Measurements from ENCODE around the gene DNAJC5.

DNAJC5 gene

DNA sequence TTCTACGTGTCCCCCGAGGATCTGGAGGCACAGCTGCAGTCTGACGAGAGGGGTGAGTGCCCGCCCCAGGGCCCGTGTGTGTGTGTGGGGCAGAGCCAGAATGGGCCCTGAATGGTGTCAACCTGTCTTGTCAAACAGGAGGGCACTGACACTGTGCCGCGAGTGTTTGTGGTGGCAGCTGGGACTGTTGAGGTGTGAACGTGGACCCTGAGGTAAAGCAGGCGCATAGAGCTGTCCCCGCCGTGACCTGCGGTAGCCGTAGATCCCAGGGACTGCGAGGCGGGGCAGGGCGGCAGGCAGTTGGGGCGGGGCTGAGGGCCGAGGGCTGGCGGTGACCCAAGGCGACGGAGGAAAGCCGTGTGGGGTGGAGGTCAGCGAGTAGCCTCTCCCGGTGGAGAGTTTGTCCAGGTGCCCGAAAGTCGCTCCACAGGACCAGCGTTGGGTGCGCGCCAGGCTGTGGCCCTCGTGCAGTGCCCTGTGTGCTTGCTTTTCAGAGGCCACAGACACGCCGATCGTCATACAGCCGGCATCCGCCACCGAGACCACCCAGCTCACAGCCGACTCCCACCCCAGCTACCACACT lies 36.1 kb downstream of the DNAJC5 start:
- Histone ChIP-seq H2AFZ (ENCODE audit: low read length) (no peak overlapping the region), H3F3A (ENCODE audit: insufficient read depth, low read length) (no peaks in the 10 kb centered on the region), H3K27me3 (ENCODE audit: insufficient read depth, low read length) (no peaks in the 10 kb centered on the region), H3K27ac (ENCODE audit: low read depth, low read length, poor library complexity, severe bottlenecking) (no peak overlapping the region), H3K36me3 (ENCODE audit: insufficient read depth, low read length) (peaks cover 89% of the 10 kb centered on the region), H3K4me3 (ENCODE audit: low read depth, low read length, poor library complexity, severe bottlenecking) (no peak overlapping the region), H3K79me2 (ENCODE audit: insufficient read depth, low read length) (no peaks in the 10 kb centered on the region), H3K4me1 (ENCODE audit: insufficient read depth, low read length, severe bottlenecking) (no peaks in the 10 kb centered on the region), H4K20me1 (ENCODE audit: insufficient read depth, low read length) (no peaks in the 10 kb centered on the region), H3K4me2 (ENCODE audit: low read length) (no peak overlapping the region), H3K9me2 (ENCODE audit: low read depth, low read length) (no peaks in the 10 kb centered on the region), H3K9ac (ENCODE audit: low read length) (no peak overlapping the region), H3K9me3 (ENCODE audit: low read length) (no peaks in the 10 kb centered on the region)
- TF ChIP-seq EZH2 (IDR thresholded peaks at IDR 0.05; ENCODE audit: borderline replicate concordance, low read length) (no peak), CTCF (IDR thresholded peaks at IDR 0.05; ENCODE audit: low read length) (no peak)

DNA sequence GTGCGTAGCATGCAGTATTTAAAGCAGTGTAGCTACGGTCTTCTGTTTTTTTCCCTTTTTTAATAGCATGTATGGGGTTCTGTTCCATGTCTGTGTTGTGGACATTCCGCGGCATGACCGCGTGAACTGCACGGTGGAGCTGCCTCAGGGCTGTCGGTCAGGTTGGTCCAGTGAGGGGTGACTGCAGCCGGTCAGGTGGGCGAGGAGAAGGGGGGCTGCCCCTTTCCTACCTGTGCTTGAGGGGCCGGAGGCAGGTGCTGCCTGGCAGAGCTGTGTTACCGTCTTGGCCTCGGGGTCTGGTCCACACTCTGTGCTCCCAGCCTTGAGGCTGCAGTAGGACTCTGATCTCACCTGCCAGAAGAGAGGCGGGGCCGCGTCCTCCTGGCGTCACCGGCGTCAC lies 36.8 kb downstream of the DNAJC5 start:
- H3K79me2 ChIP-seq (ENCODE audit: insufficient read depth, low read length): no peaks in the 10 kb centered on the region
- no peak overlapping the region for H3K27ac ChIP-seq (ENCODE audit: low read depth, low read length, poor library complexity, severe bottlenecking)
- no peaks in the 10 kb centered on the region for H3K4me1 ChIP-seq (ENCODE audit: insufficient read depth, low read length, severe bottlenecking)
- H3K4me3 ChIP-seq (ENCODE audit: low read depth, low read length, poor library complexity, severe bottlenecking): no peak overlapping the region
- no peaks in the 10 kb centered on the region for H3K27me3 ChIP-seq (ENCODE audit: insufficient read depth, low read length)
- TF ChIP-seq CTCF (IDR thresholded peaks at IDR 0.05; ENCODE audit: low read length) (no peak), EZH2 (IDR thresholded peaks at IDR 0.05; ENCODE audit: borderline replicate concordance, low read length) (no peak)
- H3K36me3 ChIP-seq (ENCODE audit: insufficient read depth, low read length): peaks cover 87% of the 10 kb centered on the region
- H3K9me2 ChIP-seq (ENCODE audit: low read depth, low read length): no peaks in the 10 kb centered on the region
- H4K20me1 ChIP-seq (ENCODE audit: insufficient read depth, low read length): no peaks in the 10 kb centered on the region
- H3K9ac ChIP-seq (ENCODE audit: low read length): no peak overlapping the region
- H3K4me2 ChIP-seq (ENCODE audit: low read length): no peak overlapping the region
- H3K9me3 ChIP-seq (ENCODE audit: low read length): no peaks in the 10 kb centered on the region
- H3F3A ChIP-seq (ENCODE audit: insufficient read depth, low read length): no peaks in the 10 kb centered on the region
- H2AFZ ChIP-seq (ENCODE audit: low read length): no peak overlapping the region

DNA sequence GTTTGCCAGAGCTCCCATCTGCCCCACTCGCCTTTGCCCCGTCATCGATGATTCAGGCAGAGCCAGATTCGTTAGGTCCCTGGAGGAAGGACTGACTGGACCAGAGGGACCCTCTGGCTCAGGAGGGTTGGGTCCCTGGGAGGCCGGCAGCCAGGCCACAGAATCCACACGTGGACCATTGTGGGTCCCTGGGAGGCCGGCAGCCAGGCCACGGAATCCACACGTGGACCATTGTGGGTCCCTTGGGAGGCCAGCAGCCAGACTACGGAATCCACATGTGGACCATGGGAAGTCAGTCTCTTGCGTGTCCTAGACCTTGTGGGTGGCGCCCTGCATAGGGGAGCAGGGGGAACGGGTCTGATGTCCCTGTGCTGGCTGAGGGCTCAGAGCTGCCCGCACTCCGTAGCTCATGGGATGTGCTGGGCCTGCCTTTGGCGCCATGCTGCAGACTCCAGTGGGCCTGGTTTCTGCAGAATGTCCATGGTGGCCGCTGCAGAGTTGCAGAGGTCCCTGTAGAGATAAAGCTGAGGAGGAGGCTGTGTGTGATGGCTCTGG lies 37.8 kb downstream of the DNAJC5 start:
- Histone ChIP-seq H3K9me2 (ENCODE audit: low read depth, low read length) (no peaks in the 10 kb centered on the region), H3K4me1 (ENCODE audit: insufficient read depth, low read length, severe bottlenecking) (no peaks in the 10 kb centered on the region), H3K9me3 (ENCODE audit: low read length) (no peaks in the 10 kb centered on the region), H3K4me2 (ENCODE audit: low read length) (no peak overlapping the region), H3K4me3 (ENCODE audit: low read depth, low read length, poor library complexity, severe bottlenecking) (no peak overlapping the region), H3K9ac (ENCODE audit: low read length) (no peak overlapping the region), H3K79me2 (ENCODE audit: insufficient read depth, low read length) (no peaks in the 10 kb centered on the region), H2AFZ (ENCODE audit: low read length) (no peak overlapping the region), H3K36me3 (ENCODE audit: insufficient read depth, low read length) (peaks cover 84% of the 10 kb centered on the region), H3K27me3 (ENCODE audit: insufficient read depth, low read length) (no peaks in the 10 kb centered on the region), H3K27ac (ENCODE audit: low read depth, low read length, poor library complexity, severe bottlenecking) (no peak overlapping the region), H4K20me1 (ENCODE audit: insufficient read depth, low read length) (no peaks in the 10 kb centered on the region), H3F3A (ENCODE audit: insufficient read depth, low read length) (no peaks in the 10 kb centered on the region)
- no peak for TF ChIP-seq EZH2 (IDR thresholded peaks at IDR 0.05; ENCODE audit: borderline replicate concordance, low read length)
- no peak for TF ChIP-seq CTCF (IDR thresholded peaks at IDR 0.05; ENCODE audit: low read length)
